HCT116 (cell line): ENCODE measurements around the gene EIF2D.

ENCODE experiments used
- EGR1 ChIP-seq: IDR thresholded peaks from 2 replicates; pipeline ENCODE4 v1.6.1; 2012; ENCODE audit warnings: low read depth
- EZH2 ChIP-seq: fragments of 200-600 bp; sonication (generic); IDR thresholded peaks from 2 replicates; pipeline ENCODE4 v1.6.1; 2017; ENCODE audit warnings: antibody characterized with exemption, mixed run types
- EZH2phosphoT487 ChIP-seq: fragments of 200-600 bp; IDR thresholded peaks from 2 replicates; pipeline ENCODE4 v1.6.1; 2018; ENCODE audit warnings: antibody characterized with exemption, borderline replicate concordance
- POLR2A ChIP-seq: IDR thresholded peaks from 2 replicates; pipeline ENCODE4 v1.7.0; 2011; ENCODE audit warnings: borderline replicate concordance; ENCODE audit not compliant: insufficient read depth, insufficient read length; ENCODE audit errors: extremely low read depth
- POLR2AphosphoS5 ChIP-seq: IDR thresholded peaks from 2 replicates; pipeline ENCODE4 v1.6.1; 2011; ENCODE audit warnings: mild to moderate bottlenecking, low read depth, low read length, moderate library complexity
- SIN3A ChIP-seq: IDR thresholded peaks from 2 replicates; pipeline ENCODE4 v1.6.1; 2012; ENCODE audit warnings: low read depth
- SP1 ChIP-seq: IDR thresholded peaks from 2 replicates; pipeline ENCODE4 v1.6.1; 2012; ENCODE audit warnings: low read depth
- YY1 ChIP-seq: IDR thresholded peaks from 2 replicates; pipeline ENCODE4 v1.6.1; 2011; ENCODE audit warnings: low read length, low read depth, moderate library complexity, mild to moderate bottlenecking; ENCODE audit not compliant: insufficient replicate concordance; ENCODE audit errors: extremely low read depth
- TF ChIP-seq, protein P1 (sequence below): IDR thresholded peaks from 2 replicates; pipeline ENCODE4 v1.6.1; 2012; ENCODE audit warnings: low read depth
- TF ChIP-seq, protein P2 (sequence below), 3 experiments: fragments of 200-600 bp in 1 of 3; sonication (generic) in 1 of 3; IDR thresholded peaks in 2 of 3; conservative IDR thresholded peaks in 1 of 3; 2 replicates each; pipeline ENCODE4 v1.5.1; 2012 to 2017; ENCODE audit warnings: low read depth in 2 of 3, low read length in 2 of 3, antibody characterized with exemption in 1 of 3, borderline replicate concordance in 1 of 3, control low read depth in 1 of 3, mild to moderate bottlenecking in 1 of 3, mixed read lengths in 1 of 3, mixed run types in 1 of 3, moderate library complexity in 1 of 3; ENCODE audit not compliant: insufficient read depth in 1 of 3
- TF ChIP-seq, protein P3 (sequence below): IDR thresholded peaks from 2 replicates; pipeline ENCODE4 v1.6.1; 2012

DNA sequence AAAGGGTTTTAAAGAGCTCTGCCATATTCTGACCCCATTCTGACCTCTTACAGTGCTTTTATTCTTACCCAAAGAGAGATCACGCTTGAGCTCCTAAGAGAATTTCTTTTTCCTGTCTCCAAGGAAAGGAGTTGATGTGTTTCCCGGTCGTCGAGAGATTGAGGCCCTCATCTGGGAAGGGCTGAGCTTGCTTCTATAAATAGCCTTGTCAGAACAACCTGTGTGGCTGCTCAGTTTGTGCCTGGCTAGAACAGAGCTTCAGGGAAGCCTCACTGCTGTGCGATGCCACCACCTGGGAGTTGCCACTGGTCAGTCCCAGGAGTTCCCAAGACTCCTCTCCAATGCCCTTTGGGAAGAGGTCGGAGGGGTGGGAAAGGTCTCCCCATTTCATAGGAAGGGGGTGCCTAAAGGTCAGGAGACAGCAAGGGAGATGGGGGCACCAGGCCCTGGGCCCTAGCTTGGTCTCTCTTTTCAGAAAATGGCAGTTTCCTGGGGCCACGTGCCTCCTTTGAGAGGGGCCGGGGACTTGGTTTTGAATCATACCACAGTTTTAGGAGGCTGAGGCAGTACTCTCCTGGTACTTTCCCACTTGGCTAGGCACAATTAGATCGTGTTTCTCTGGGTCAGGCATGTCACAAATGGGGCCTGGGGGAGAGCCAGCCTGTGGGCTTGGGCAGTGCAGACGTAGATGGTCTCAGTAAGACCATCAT, 52.1 kb downstream of the EIF2D start:
- TF ChIP-seq, protein P1, sequence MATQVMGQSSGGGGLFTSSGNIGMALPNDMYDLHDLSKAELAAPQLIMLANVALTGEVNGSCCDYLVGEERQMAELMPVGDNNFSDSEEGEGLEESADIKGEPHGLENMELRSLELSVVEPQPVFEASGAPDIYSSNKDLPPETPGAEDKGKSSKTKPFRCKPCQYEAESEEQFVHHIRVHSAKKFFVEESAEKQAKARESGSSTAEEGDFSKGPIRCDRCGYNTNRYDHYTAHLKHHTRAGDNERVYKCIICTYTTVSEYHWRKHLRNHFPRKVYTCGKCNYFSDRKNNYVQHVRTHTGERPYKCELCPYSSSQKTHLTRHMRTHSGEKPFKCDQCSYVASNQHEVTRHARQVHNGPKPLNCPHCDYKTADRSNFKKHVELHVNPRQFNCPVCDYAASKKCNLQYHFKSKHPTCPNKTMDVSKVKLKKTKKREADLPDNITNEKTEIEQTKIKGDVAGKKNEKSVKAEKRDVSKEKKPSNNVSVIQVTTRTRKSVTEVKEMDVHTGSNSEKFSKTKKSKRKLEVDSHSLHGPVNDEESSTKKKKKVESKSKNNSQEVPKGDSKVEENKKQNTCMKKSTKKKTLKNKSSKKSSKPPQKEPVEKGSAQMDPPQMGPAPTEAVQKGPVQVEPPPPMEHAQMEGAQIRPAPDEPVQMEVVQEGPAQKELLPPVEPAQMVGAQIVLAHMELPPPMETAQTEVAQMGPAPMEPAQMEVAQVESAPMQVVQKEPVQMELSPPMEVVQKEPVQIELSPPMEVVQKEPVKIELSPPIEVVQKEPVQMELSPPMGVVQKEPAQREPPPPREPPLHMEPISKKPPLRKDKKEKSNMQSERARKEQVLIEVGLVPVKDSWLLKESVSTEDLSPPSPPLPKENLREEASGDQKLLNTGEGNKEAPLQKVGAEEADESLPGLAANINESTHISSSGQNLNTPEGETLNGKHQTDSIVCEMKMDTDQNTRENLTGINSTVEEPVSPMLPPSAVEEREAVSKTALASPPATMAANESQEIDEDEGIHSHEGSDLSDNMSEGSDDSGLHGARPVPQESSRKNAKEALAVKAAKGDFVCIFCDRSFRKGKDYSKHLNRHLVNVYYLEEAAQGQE, result no peak
- TF ChIP-seq, protein P2, sequence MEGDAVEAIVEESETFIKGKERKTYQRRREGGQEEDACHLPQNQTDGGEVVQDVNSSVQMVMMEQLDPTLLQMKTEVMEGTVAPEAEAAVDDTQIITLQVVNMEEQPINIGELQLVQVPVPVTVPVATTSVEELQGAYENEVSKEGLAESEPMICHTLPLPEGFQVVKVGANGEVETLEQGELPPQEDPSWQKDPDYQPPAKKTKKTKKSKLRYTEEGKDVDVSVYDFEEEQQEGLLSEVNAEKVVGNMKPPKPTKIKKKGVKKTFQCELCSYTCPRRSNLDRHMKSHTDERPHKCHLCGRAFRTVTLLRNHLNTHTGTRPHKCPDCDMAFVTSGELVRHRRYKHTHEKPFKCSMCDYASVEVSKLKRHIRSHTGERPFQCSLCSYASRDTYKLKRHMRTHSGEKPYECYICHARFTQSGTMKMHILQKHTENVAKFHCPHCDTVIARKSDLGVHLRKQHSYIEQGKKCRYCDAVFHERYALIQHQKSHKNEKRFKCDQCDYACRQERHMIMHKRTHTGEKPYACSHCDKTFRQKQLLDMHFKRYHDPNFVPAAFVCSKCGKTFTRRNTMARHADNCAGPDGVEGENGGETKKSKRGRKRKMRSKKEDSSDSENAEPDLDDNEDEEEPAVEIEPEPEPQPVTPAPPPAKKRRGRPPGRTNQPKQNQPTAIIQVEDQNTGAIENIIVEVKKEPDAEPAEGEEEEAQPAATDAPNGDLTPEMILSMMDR (IDR thresholded peaks at IDR 0.05 in 2 of 3, conservative IDR thresholded peaks at IDR 0.05 in 1 of 3; ENCODE audit: borderline replicate concordance in 1 of 3, insufficient read depth in 1 of 3, low read depth in 2 of 3, low read length in 2 of 3), result no peak
- TF ChIP-seq POLR2A (no peak), SIN3A (no peak), EZH2 (no peak), POLR2AphosphoS5 (no peak), EZH2phosphoT487 (no peak), SP1 (no peak), EGR1 (no peak), YY1 (no peak)
- TF ChIP-seq, protein P3, sequence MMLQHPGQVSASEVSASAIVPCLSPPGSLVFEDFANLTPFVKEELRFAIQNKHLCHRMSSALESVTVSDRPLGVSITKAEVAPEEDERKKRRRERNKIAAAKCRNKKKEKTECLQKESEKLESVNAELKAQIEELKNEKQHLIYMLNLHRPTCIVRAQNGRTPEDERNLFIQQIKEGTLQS, result no peak
